Measurements from ENCODE around the gene ADH6.
"Not testable (repeated sequence)": the region's sequence is repeated elsewhere in the genome, so short reads cannot be mapped to it uniquely, and the experiment has no call there.

The ADH6 gene

GRCh38 chr4:99219072-99219471 is at the start of gene ADH6:
TSS of gene ADH6 (minus strand) at chr4:99219246. CDS start at chr4:99219152, 94 bp downstream.
- no peak for DNase-seq (ENCODE audit: low read depth in 3 of 3)

- DNase-seq (ENCODE audit: low read depth in 3 of 3): no peak
Measured at GRCh38 chr4:99264927-99265326, 45.9 kb upstream of the ADH6 start.

GRCh38 chr4:99252746-99253145 is 33.7 kb upstream of the ADH6 start:
- DNase-seq (ENCODE audit: low read depth in 3 of 3): no peak

GRCh38 chr4:99248714-99249113 is 29.7 kb upstream of the ADH6 start:
- no peak for DNase-seq (ENCODE audit: low read depth in 3 of 3)

GRCh38 chr4:99235955-99236354 is 16.9 kb upstream of the ADH6 start:
- no peak for DNase-seq (ENCODE audit: low read depth in 3 of 3)

GRCh38 chr4:99234331-99235010 is 15.4 kb upstream of the ADH6 start:
- DNase-seq (ENCODE audit: low read depth in 3 of 3): no peak

- DNase-seq (ENCODE audit: low read depth in 3 of 3): not testable (repeated sequence)
Measured at GRCh38 chr4:99233397-99233796, 14.4 kb upstream of the ADH6 start.

- DNase-seq (ENCODE audit: low read depth in 3 of 3): not testable (repeated sequence)
Measured at GRCh38 chr4:99228706-99229105, 9.7 kb upstream of the ADH6 start.

- not testable (repeated sequence) for DNase-seq (ENCODE audit: low read depth in 3 of 3)
Measured at GRCh38 chr4:99227646-99228045, 8.6 kb upstream of the ADH6 start.

- no peak for DNase-seq (ENCODE audit: low read depth in 3 of 3)
Measured at GRCh38 chr4:99221980-99222379, 2.9 kb upstream of the ADH6 start.

GRCh38 chr4:99219479-99219878 is 433 bp upstream of the ADH6 start:
- no peak for DNase-seq (ENCODE audit: low read depth in 3 of 3)

GRCh38 chr4:99215521-99215920 is 3.5 kb downstream of the ADH6 start:
- DNase-seq (ENCODE audit: low read depth in 3 of 3): no peak

GRCh38 chr4:99210789-99211188 is 8.3 kb downstream of the ADH6 start:
- DNase-seq (ENCODE audit: low read depth in 3 of 3): no peak

GRCh38 chr4:99209671-99210070 is 9.4 kb downstream of the ADH6 start:
- no peak for DNase-seq (ENCODE audit: low read depth in 3 of 3)

- no peak for DNase-seq (ENCODE audit: low read depth in 3 of 3)
Measured at GRCh38 chr4:99208719-99209075, 10.3 kb downstream of the ADH6 start.

- DNase-seq (ENCODE audit: low read depth in 3 of 3): no peak
Measured at GRCh38 chr4:99207911-99208718, 10.9 kb downstream of the ADH6 start.

- DNase-seq (ENCODE audit: low read depth in 3 of 3): no peak
Measured at GRCh38 chr4:99207069-99207743, 11.8 kb downstream of the ADH6 start.

- no peak for DNase-seq (ENCODE audit: low read depth in 3 of 3)
Measured at GRCh38 chr4:99205153-99205979, 13.7 kb downstream of the ADH6 start.

GRCh38 chr4:99202536-99202935 is 16.5 kb downstream of the ADH6 start:
- DNase-seq (ENCODE audit: low read depth in 3 of 3): no peak

GRCh38 chr4:99202094-99202493 is 17.0 kb downstream of the ADH6 start:
- DNase-seq (ENCODE audit: low read depth in 3 of 3): no peak

GRCh38 chr4:99201690-99202089 is 17.4 kb downstream of the ADH6 start:
- DNase-seq (ENCODE audit: low read depth in 3 of 3): no peak

GRCh38 chr4:99200138-99200537 is 18.9 kb downstream of the ADH6 start:
- no peak for DNase-seq (ENCODE audit: low read depth in 3 of 3)

Data from stimulated activated CD4-positive, alpha-beta T cell treated with anti-CD3 and anti-CD28 coated beads, TNF-alpha, amount 100 ng/mL, for 4 hours (primary cell).